PFSK-1 (cell line): ENCODE data around the gene ALOX5AP.

ENCODE experiments used
- FOXP2 ChIP-seq: optimal IDR thresholded peaks from 2 replicates; pipeline ENCODE3; 2011; ENCODE audit warnings: borderline replicate concordance, control low read depth, inconsistent platforms; ENCODE audit not compliant: insufficient read depth; ENCODE audit errors: extremely low read length, extremely low read depth
- POLR2AphosphoS5 ChIP-seq: IDR thresholded peaks from 2 replicates; pipeline ENCODE4 v1.6.1; 2012; ENCODE audit warnings: low read depth, mild to moderate bottlenecking, control low read depth, low read length, moderate library complexity
- REST ChIP-seq, 2 experiments: IDR thresholded peaks; 2 replicates each; pipeline versions ENCODE4 v1.6.1 to v1.8.0; 2011 to 2012; ENCODE audit warnings: low read depth in 2 of 2, low read length in 2 of 2, control low read depth in 1 of 2, inconsistent platforms in 1 of 2, mild to moderate bottlenecking in 1 of 2, moderate library complexity in 1 of 2; ENCODE audit not compliant: insufficient read depth in 1 of 2
- SIN3A ChIP-seq: IDR thresholded peaks from 2 replicates; pipeline ENCODE4 v1.6.1; 2012; ENCODE audit warnings: mild to moderate bottlenecking, low read length, moderate library complexity, borderline replicate concordance; ENCODE audit not compliant: insufficient read depth
- TAF1 ChIP-seq: IDR thresholded peaks from 2 replicates; pipeline ENCODE4 v1.6.1; 2012; ENCODE audit warnings: low read length, control low read depth, borderline replicate concordance; ENCODE audit not compliant: insufficient read depth

ALOX5AP gene

GRCh38 chr13:30796631-30797601, 61.6 kb downstream of the ALOX5AP start:
- TF ChIP-seq SIN3A (no peak), TAF1 (no peak), POLR2AphosphoS5 (no peak), FOXP2 (no peak), REST (IDR thresholded peaks at IDR 0.05; ENCODE audit: insufficient read depth in 1 of 2, low read depth in 2 of 2, low read length in 2 of 2) (no peak)

GRCh38 chr13:30797847-30798535, 62.6 kb downstream of the ALOX5AP start:
- TF ChIP-seq REST (IDR thresholded peaks at IDR 0.05; ENCODE audit: insufficient read depth in 1 of 2, low read depth in 2 of 2, low read length in 2 of 2) (no peak), TAF1 (no peak), FOXP2 (no peak), SIN3A (no peak), POLR2AphosphoS5 (no peak)

- no peak for TF ChIP-seq FOXP2
- TF ChIP-seq TAF1 = no peak
- TF ChIP-seq REST (IDR thresholded peaks at IDR 0.05; ENCODE audit: insufficient read depth in 1 of 2, low read depth in 2 of 2, low read length in 2 of 2) = no peak
- no peak for TF ChIP-seq POLR2AphosphoS5
- TF ChIP-seq SIN3A = no peak
Measured at GRCh38 chr13:30798776-30799355, 63.5 kb downstream of the ALOX5AP start.

GRCh38 chr13:30799356-30799824, 64.0 kb downstream of the ALOX5AP start:
- no peak for TF ChIP-seq SIN3A

- no peak for TF ChIP-seq POLR2AphosphoS5
- TF ChIP-seq FOXP2 = no peak
- TF ChIP-seq SIN3A = no peak
- no peak for TF ChIP-seq TAF1
- TF ChIP-seq REST (IDR thresholded peaks at IDR 0.05; ENCODE audit: insufficient read depth in 1 of 2, low read depth in 2 of 2, low read length in 2 of 2) = no peak
Measured at GRCh38 chr13:30800107-30800506, 64.8 kb downstream of the ALOX5AP start.
